ENCODE results near the gene ZNF222.

The ZNF222 gene

GRCh38 chr19:44050740-44051649 is 25.8 kb downstream of the ZNF222 start:
- DNase-seq (ENCODE audit: extremely low spot score, insufficient read length, low read depth) (no peak), FAIRE-seq (no peak)

- DNase-seq (ENCODE audit: extremely low spot score, insufficient read length, low read depth) (peak; percentile 28), FAIRE-seq (no peak)
Observed at GRCh38 chr19:44051650-44052402, 26.6 kb downstream of the ZNF222 start, which contains the start of gene ZNF223. TSS of gene ZNF223 (plus strand) at chr19:44052036. CDS start at chr19:44055177, 3,141 bp downstream.

GRCh38 chr19:44055870-44056269 is 30.7 kb downstream of the ZNF222 start:
- DNase-seq (ENCODE audit: extremely low spot score, insufficient read length, low read depth): no peak
- no peak for FAIRE-seq

- FAIRE-seq (no peak), DNase-seq (ENCODE audit: extremely low spot score, insufficient read length, low read depth) (no peak)
Observed at GRCh38 chr19:44059229-44059628, 34.0 kb downstream of the ZNF222 start.

- DNase-seq (ENCODE audit: extremely low spot score, insufficient read length, low read depth): no peak
- no peak for FAIRE-seq
Observed at GRCh38 chr19:44061038-44061437, 35.9 kb downstream of the ZNF222 start.

- no peak for FAIRE-seq
- no peak for DNase-seq (ENCODE audit: extremely low spot score, insufficient read length, low read depth)
Observed at GRCh38 chr19:44066305-44066704, 41.1 kb downstream of the ZNF222 start.

- DNase-seq (ENCODE audit: extremely low spot score, insufficient read length, low read depth) (no peak), FAIRE-seq (no peak)
Observed at GRCh38 chr19:44069415-44069814, 44.2 kb downstream of the ZNF222 start.

- peak; percentile 64 for DNase-seq (ENCODE audit: extremely low spot score, insufficient read length, low read depth)
- peak; percentile 95 for FAIRE-seq
Observed at GRCh38 chr19:44071824-44072542, 46.8 kb downstream of the ZNF222 start, which contains the start of gene ZNF284. TSS of gene ZNF284 (plus strand) at chr19:44072159. CDS start at chr19:44076390, 4,231 bp downstream.

- FAIRE-seq (no peak), DNase-seq (ENCODE audit: extremely low spot score, insufficient read length, low read depth) (no peak)
Observed at GRCh38 chr19:44072543-44073401, 47.6 kb downstream of the ZNF222 start.

GRCh38 chr19:44076325-44076724 is 51.1 kb downstream of the ZNF222 start:
- FAIRE-seq: no peak
- no peak for DNase-seq (ENCODE audit: extremely low spot score, insufficient read length, low read depth)
